Measurements from ENCODE around the gene RO60.

DNA sequence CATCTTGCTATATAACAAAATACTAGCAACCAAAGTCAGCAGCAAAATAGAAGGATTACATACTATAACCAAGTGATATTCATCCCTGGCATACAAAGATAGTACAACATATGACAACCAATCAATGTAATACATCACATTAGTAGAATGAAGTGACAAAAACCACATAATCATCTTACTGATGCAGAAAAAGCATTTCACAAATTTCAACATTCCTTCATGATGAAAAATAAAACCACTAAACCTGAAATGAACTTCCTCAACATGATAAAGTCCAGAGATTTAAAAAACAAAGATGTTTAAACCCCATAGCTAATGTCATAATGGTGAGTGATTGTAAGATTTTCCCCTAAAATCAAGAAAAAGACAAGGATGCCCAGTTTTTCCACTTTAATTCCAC lies 18.6 kb downstream of the RO60 start:
- TF ChIP-seq POLR2AphosphoS5 (IDR thresholded peaks at IDR 0.05) = no peak
- TF ChIP-seq, protein P1, sequence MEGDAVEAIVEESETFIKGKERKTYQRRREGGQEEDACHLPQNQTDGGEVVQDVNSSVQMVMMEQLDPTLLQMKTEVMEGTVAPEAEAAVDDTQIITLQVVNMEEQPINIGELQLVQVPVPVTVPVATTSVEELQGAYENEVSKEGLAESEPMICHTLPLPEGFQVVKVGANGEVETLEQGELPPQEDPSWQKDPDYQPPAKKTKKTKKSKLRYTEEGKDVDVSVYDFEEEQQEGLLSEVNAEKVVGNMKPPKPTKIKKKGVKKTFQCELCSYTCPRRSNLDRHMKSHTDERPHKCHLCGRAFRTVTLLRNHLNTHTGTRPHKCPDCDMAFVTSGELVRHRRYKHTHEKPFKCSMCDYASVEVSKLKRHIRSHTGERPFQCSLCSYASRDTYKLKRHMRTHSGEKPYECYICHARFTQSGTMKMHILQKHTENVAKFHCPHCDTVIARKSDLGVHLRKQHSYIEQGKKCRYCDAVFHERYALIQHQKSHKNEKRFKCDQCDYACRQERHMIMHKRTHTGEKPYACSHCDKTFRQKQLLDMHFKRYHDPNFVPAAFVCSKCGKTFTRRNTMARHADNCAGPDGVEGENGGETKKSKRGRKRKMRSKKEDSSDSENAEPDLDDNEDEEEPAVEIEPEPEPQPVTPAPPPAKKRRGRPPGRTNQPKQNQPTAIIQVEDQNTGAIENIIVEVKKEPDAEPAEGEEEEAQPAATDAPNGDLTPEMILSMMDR (IDR thresholded peaks at IDR 0.05) = no peak
- no peak for TF ChIP-seq POLR2A (IDR thresholded peaks at IDR 0.05)
